Motor neuron (in vitro differentiated cells): ENCODE measurements around the gene SLC2A11. TPM values are rescaled to one million over a fixed set of nuclear protein-coding genes. Genes with fewer than 3 reads are reported as not detected.

Experiments
- ATAC-seq, 8 experiments: fragments of 200-7000 bp; cut with Tn5 transposase; replicated peaks in 6 of 8; 2 replicates each; pipeline ENCODE4 v1.8.0; 2021; ENCODE audit warnings: mild to moderate bottlenecking in 8 of 8, moderate library complexity in 8 of 8
- H3K27ac ChIP-seq, 2 donors: fragments of 250-450 bp; sonication (Bioruptor Pico); 2 replicates each; pipeline ENCODE4 v1.9.0; 2021; ENCODE audit warnings: antibody characterized with exemption in 2 of 2, mild to moderate bottlenecking in 2 of 2, moderate library complexity in 1 of 2
- H3K4me1 ChIP-seq, 2 donors: fragments of 250-450 bp; sonication (Bioruptor Pico); replicated peaks in 1 of 2; 2 replicates each; pipeline ENCODE4 v1.6.1; 2021; ENCODE audit warnings: antibody characterized with exemption in 2 of 2, mild to moderate bottlenecking in 2 of 2, moderate library complexity in 1 of 2
- H3K4me3 ChIP-seq, 5 donors: fragments of 250-450 bp; sonication (Bioruptor Pico); 2 replicates each; pipeline ENCODE4 v1.9.0; 2021; ENCODE audit warnings: antibody characterized with exemption in 5 of 5, mild to moderate bottlenecking in 5 of 5, moderate library complexity in 4 of 5
- WGBS, 10 experiments: fragments of 450-650 bp; shearing (Covaris generic); methylation state at CpG; one replicate each; pipeline ENCODE4 v1.0.0; 2022; 5-methylcytosine and 5-hydroxymethylcytosine counted together
- in situ Hi-C, 9 experiments: fragments of 400-800 bp; cut with MboI; loops; one replicate each; pipeline ENCODE4 v1.15.0; 2021; ENCODE audit warnings: low sequenced_read_pairs in 9 of 9, low pct_unique_long_range_greater_than_20kb in 2 of 9; ENCODE audit not compliant: unreplicated experiment in 9 of 9
- total RNA-seq, 8 experiments: library from RNA; unstranded; fragments of 300-600 nt; gene quantifications; 2 replicates each; pipeline versions ENCODE4 v1.2.3 to v1.2.4, GENCODE V29; 2022

SLC2A11 gene
- total RNA-seq, 8 experiments from 2014 or later = 17.7 to 25.6 (median 22.3) TPM

DNA sequence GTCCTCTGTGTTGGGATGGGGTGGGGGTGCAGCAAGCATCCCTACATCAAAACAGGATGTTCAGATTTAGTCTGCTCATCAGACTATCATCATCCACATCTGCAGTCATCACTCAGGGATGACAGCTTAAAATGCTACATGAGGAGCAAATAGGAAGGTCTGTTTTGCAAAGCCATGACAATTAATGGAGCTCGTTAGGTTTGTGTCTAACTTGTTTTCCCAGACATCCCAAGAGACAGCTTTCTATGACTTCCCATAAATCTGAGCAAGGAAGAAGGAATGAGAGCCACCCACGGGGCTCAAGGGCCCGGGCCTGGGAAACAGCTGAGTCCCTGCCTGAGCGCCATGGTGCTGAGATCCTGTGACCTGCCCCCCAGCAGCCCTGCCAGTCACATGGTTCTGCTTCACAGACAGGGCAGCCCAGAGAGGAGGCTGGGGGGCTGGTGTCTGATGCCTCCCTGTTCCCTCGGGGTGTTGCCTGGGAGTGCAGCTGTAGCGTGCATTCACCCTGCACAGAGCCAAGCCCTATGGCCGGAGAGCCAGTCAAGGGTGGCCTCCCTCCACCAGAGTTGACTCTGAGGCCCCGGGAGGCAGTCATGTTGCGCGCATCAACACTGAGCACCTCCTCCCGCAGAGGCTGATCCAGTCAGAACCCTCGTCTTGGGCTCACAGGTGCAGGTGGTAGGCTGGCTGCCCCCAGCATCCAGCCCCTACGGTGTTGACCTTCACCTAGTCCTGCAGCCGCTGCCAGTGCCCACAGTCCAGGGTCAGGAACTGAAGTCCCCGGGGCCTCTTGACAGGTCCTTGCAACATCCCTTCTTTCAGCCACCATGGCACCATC, 30.9 kb upstream of the SLC2A11 start:
- no peak overlapping the region for H3K4me3 ChIP-seq
- 80 to 100% (median 91%) methylated on average over 1 to 5 of the region's 15 CpGs; no CpG with 5 or more reads in 3 of the 10 experiments for WGBS, 10 experiments
- in situ Hi-C loops = no loop called here
- H3K27ac ChIP-seq = peak overlapping the region in 1 of 2 donors; percentile 46
- no peaks in the 10 kb centered on the region for H3K4me1 ChIP-seq
- ATAC-seq = peak in 6 of 8 experiments; percentile 58 to 76 (median 68)

DNA sequence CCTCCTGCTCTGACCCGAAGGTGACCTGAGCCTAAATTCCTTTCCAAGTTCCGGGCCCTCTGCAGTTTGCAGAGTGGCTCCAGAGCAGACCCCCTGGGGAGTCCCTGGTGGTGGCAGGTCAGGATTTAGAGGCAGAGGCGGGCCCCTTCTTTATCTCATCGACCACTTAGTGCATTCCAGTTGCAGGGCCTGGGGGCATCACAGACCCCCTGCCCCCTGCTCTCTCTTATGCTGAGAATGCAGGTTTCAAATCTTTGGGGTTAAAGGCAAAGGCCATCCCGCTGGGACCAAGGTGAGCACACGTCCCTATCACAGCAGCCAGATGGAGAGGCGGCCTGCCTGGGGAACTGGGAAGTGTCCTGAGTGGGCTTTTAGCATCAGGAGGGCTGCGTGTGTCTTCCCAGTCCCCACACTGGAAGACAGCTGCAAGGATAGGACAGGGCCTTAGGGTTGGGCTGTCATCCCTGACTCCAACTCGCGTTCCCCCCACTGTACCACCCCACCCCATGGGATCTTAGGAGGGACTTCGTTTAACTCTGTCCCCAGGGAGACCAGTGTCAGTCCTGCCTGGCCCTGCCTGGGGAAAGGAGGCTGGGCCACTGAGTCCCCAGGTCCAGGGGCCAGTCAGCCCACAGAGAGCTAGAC, 30.2 kb upstream of the SLC2A11 start:
- WGBS, 10 experiments = 60 to 92% (median 81%) methylated on average over 1 to 3 of the region's 11 CpGs; no CpG with 5 or more reads in 5 of the 10 experiments
- no peak for ATAC-seq
- peak overlapping the region in 1 of 2 donors; percentile 46 for H3K27ac ChIP-seq
- H3K4me3 ChIP-seq = no peak overlapping the region
- no peaks in the 10 kb centered on the region for H3K4me1 ChIP-seq
- in situ Hi-C loops = no loop called here

DNA sequence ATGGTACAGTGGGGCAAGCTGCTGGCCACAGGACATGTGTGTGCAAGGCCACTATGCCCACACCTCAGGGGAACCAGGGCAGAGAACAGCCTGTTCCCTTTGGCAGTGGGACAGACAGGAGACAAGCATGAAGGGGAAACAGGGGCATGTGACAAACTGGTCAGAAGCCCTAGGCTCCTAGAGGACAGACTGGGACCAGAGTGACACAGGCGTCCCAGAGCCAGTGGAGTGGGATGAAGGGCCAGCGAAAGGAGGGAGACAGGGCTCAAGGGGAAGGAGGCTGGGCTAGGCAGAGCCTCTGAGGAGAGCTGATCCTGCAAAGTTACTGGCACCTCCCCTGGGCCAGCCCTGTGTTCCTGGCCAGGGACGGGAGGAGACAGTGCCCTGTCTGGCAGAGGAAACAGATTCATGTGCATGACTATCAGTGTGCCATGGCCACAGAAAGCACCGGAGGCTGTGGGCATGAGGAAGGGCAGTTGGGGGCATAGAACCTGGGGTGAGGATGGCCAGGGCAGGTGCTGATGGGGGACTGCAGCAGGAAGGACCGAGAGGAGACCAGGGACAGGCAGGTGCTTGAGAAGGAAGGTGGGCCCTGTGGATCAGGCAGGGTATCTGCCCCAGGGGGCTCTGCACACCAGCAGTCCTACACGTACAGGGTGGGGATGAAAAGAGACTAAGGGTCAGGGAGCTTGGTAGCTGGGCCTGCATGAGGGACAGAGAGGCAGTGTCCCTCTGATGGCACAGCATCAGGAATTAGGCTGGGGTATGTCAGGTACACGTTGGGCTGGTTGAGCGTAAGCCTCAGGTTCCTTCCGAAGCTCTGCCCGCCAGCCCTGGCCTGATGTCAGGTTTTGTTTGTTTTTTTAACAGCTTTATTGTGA, 28.6 kb upstream of the SLC2A11 start:
- Histone ChIP-seq H3K27ac (no peak overlapping the region), H3K4me1 (no peaks in the 10 kb centered on the region), H3K4me3 (no peak overlapping the region)
- ATAC-seq = peak in 1 of 8 experiments; percentile 13
- in situ Hi-C loops = no loop called here
- 80 to 100% (median 80%) methylated on average over 1 to 5 of the region's 10 CpGs; no CpG with 5 or more reads in 5 of the 10 experiments for WGBS, 10 experiments

DNA sequence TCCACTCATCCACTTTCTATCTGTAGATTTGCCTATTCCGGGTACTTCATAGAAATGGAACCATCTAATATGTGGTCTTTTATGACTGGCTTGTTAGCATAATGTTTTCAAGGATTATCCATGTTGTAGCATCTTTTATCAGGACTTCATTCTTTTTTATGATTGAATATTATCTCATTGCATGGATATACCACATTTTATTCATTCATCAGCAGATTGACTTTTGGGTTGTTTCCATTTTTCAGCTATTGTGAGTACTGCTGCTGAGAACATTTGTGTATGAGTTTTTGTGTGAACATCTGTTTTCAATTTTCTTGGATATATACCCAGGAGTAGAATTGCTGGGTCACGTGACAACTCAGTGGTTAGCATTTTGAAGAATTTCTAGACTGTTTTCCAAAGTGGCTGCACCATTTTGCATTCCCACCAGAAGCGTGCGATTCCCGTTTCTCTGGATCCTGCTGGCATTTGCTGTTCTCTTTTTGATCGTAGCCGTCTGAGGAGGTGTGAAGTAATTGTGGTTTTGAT, 27.8 kb upstream of the SLC2A11 start:
- in situ Hi-C loops = no loop called here
- Histone ChIP-seq H3K27ac (no peak overlapping the region), H3K4me1 (no peaks in the 10 kb centered on the region), H3K4me3 (no peak overlapping the region)
- peak in 3 of 8 experiments; percentile 33 to 77 (median 70) for ATAC-seq
- 0 to 100% (median 88%) methylated on average over 1 to 7 of the region's 7 CpGs for WGBS, 10 experiments

DNA sequence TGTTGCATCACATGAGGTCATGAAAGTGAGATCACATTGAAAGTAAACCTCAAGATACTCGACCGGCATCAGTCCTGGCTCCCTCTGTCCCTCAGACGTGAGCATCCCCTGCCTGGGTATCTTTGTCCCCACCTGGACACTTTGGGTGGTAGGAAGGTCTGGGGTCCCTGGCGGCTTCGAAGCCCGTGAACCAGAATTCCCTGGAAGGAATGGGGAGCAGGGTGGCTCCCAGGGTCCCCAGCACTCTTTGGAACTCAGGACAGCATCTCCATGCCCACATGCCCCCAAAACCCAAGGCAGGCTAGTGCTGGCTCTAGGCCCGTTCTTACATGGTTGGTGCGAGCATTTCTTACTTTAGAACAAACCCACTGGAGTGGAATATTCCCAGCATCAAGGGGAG, 26.4 kb upstream of the SLC2A11 start:
- no peak overlapping the region for H3K27ac ChIP-seq
- 90% methylated on average over 2 of the region's 8 CpGs; no CpG with 5 or more reads in 8 of the 10 experiments for WGBS, 10 experiments
- in situ Hi-C loops = no loop called here

DNA sequence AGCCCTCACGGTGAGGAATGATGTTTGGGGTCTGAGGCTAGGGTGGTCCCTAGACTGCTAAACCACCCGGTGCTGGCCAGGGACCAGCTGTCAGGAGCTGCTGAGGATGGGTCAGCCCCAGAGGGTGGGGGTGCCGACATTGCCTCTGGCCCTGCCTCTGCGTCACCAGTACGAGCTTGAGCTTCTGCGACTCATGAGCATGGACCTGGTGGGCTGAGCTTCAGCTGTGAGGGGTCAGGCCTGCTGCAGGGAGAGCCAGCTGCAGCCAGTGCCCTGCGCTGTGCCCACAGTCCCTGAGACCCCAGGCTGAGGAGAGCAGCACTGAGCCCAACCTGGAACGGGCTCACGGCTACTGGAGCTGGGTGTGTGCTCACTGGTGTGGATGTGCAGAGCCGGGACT, 25.9 kb upstream of the SLC2A11 start:
- no peak for ATAC-seq
- 94 to 100% (median 100%) methylated on average over 1 to 5 of the region's 10 CpGs; no CpG with 5 or more reads in 4 of the 10 experiments for WGBS, 10 experiments
- no peak overlapping the region for H3K27ac ChIP-seq
- H3K4me1 ChIP-seq = no peaks in the 10 kb centered on the region
- in situ Hi-C loops = no loop called here
- no peak overlapping the region for H3K4me3 ChIP-seq

More for the DNA sequence above, 26.4 kb upstream of the SLC2A11 start:
- no peak overlapping the region for H3K4me3 ChIP-seq
- ATAC-seq = no peak
- no peaks in the 10 kb centered on the region for H3K4me1 ChIP-seq

DNA sequence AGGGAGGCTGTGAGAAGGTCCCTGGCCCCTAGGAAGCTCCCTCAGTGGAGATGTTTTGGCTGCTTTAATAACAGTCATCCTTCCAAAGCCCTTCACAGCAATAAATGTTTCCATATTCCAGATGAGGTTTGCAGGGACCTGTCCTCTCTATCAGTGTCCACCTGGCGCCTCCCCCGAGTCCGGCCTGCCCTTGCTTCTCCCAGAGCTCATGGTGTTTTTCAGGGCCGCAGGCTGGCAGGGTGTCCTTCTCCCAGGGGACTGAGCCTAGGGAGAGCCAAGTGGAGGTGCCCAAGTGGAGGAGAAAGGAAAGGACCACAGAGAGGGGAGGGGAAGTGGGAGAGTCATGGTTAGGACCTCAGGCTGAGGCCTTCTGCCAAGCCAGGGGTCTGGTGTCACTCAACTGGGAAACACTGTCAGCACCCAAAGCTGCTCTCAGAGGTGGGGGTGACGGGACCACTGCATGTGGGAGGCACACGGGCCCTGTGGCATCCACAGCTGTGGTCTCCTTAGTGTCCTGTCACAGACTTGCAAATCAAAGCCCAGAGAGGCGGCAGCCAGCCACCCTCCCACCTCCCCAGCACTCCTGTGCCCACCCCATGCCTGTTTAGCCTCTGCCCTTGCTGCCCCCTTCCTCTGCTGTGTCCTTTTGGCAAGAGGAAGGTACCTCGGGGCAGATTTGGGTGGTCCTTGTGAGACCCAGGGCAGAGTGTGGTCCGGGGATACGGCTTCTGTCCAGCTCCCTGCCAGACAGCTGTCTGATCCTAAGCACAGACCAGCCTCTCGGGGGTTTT, 25.3 kb upstream of the SLC2A11 start:
- in situ Hi-C loops = no loop called here
- no peak for ATAC-seq
- WGBS, 10 experiments = 40 to 100% (median 87%) methylated on average over 3 of the region's 11 CpGs; no CpG with 5 or more reads in 6 of the 10 experiments
- Histone ChIP-seq H3K4me1 (peaks cover 0 to 4% of the 10 kb centered on the region in 2 donors), H3K27ac (no peak overlapping the region), H3K4me3 (no peak overlapping the region)

DNA sequence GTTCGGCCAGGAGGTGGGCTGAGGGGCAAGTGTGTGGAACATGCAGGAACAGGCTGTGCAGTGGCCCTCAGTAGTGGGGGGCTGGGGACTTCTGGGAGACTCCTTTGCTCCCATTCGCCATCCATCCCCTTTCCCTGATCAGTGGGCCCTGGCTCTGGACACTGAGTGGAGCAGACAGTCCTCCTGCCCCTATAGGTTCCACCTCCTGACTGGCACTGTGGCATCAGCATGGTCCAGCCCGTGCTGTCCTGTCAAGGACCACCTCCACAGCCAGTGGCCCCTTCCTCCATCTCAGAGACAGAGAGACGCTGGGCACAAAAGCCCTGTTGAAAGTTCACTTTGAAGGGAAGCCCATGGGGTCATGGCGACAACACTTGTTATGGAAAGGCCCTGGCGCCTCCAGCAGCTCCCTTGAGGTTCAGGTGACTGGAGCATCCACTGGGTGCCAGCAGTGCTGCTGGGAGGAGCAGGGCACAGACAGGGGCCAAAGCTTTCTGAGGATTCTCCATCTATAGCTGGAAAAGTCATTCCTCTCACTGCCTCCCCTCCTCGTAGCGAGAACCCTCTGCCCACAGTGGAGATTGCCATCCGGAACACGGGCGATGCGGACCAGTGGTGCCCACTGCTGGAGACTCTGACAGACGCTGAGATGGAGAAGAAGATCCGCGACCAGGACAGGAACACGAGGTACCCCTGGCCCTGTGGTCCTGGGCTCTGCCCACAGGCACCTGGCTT, 24.5 kb upstream of the SLC2A11 start:
- no peak overlapping the region for H3K27ac ChIP-seq
- WGBS, 10 experiments = 60 to 100% (median 93%) methylated on average over 1 to 7 of the region's 16 CpGs; no CpG with 5 or more reads in 4 of the 10 experiments
- peaks cover 6 to 12% of the 10 kb centered on the region in 2 donors for H3K4me1 ChIP-seq
- H3K4me3 ChIP-seq = no peak overlapping the region
- no peak for ATAC-seq
- in situ Hi-C loops = no loop called here

DNA sequence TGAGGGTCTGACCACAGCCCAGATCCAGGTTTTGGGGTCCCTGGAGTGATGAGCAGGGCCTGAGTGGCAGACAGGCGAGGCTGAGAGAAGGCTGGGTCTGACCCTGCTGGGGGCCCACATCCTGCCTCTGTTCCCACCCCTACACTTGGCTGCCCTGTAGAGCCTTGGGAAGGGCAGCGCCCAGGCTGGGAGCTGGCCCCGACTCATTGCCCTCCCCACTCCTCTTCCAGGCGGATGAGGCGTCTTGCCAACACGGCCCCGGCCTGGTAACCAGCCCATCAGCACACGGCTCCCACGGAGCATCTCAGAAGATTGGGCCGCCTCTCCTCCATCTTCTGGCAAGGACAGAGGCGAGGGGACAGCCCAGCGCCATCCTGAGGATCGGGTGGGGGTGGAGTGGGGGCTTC, 23.8 kb upstream of the SLC2A11 start:
- H3K4me1 ChIP-seq = peaks cover 8 to 13% of the 10 kb centered on the region in 2 donors
- in situ Hi-C loops = no loop called here
- 95% methylated on average over 7 of the region's 13 CpGs; no CpG with 5 or more reads in 9 of the 10 experiments for WGBS, 10 experiments
- ATAC-seq = no peak
- H3K27ac ChIP-seq = no peak overlapping the region
- no peak overlapping the region for H3K4me3 ChIP-seq

DNA sequence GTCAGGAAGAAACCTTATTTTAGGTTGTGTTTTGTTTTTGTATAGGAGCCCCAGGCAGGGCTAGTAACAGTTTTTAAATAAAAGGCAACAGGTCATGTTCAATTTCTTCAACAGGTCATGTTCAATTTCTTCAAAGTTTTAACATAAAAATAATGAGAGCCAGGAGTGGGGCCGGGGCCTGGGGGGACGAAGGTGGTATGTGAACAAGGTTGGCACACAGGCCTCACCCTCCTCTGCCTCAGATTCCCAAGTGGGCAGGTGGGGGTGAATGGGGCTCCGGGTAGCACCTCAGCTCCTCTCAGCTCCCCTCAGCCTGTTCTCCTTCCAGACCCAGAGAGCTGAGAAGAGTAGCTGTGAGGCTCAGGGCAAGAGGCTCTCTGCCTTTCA, 23.3 kb upstream of the SLC2A11 start:
- in situ Hi-C loops = no loop called here
- Histone ChIP-seq H3K4me3 (no peak overlapping the region), H3K4me1 (peaks cover 8 to 14% of the 10 kb centered on the region in 2 donors), H3K27ac (no peak overlapping the region)
- WGBS, 10 experiments = 82 to 100% methylated on average over 1 to 3 of the region's 3 CpGs; no CpG with 5 or more reads in 8 of the 10 experiments
- ATAC-seq = no peak

DNA sequence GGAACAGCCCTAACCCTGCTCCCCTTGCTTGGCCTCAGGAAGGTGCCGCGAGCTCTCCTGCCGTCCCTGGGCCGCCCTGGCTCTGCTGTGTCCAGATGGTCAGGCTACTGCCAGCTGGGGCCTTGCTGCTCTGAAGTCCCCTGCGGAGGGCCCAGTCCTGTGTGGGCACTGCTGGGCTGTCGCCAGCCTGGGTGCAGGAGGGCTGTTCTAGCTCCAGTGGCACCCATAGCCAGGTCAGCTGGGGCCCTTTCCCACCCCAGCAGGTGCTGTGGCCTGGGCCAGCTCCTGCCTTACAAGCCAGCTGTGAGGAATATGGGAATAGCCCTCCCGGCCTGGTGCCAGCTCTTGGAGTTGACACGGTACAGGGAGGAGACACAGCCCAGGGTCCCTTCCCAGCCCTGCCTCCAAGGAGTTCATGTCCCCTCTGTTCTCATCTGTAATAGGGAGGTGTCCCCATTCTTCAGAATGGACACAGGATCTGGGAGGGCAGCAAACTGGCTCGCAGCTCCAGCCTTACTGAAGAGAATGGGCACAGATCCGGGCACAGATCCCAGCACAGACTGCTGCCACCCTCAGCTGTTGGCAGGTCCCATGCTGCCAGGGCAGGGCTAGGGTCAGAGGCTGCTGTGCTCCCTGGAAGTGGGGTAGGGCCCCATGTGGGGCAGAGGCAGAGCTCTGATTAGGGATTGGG, 22.7 kb upstream of the SLC2A11 start:
- Histone ChIP-seq H3K4me1 (peaks cover 11 to 15% of the 10 kb centered on the region in 2 donors), H3K4me3 (no peak overlapping the region), H3K27ac (no peak overlapping the region)
- in situ Hi-C loops = no loop called here
- ATAC-seq = no peak
- 100% methylated on average over 1 of the region's 10 CpGs; no CpG with 5 or more reads in 8 of the 10 experiments for WGBS, 10 experiments
